ENCODE measurements around the gene PLCD1. TPM values are rescaled to one million over a fixed set of nuclear protein-coding genes. Genes with fewer than 3 reads are reported as not detected.

The PLCD1 gene
- total RNA-seq, 1 donor from 2014 or later = 6.9 TPM

- no peak overlapping the region for H3K27ac Mint-ChIP-seq
- no peak for DNase-seq (ENCODE audit: low spot score)
- no peaks in the 10 kb centered on the region for H3K27me3 Mint-ChIP-seq (ENCODE audit: low read depth)
- no peaks in the 10 kb centered on the region for H3K9me3 Mint-ChIP-seq
- H3K4me3 Mint-ChIP-seq (ENCODE audit: low read depth) = no peak overlapping the region
- intact Hi-C loops (cut with micrococcal nuclease) = no loop called here
- H3K36me3 Mint-ChIP-seq (ENCODE audit: low read depth) = peaks cover 17% of the 10 kb centered on the region
- peaks cover 11% of the 10 kb centered on the region for H3K4me1 Mint-ChIP-seq (ENCODE audit: low read depth)
These were observed 9.1 kb downstream of the PLCD1 start for GRCh38 chr3:38020342-38020726.

- Mint-ChIP-seq H3K27me3 (ENCODE audit: low read depth) (no peaks in the 10 kb centered on the region), H3K36me3 (ENCODE audit: low read depth) (peaks cover 22% of the 10 kb centered on the region), H3K4me3 (ENCODE audit: low read depth) (no peak overlapping the region), H3K4me1 (ENCODE audit: low read depth) (peaks cover 11% of the 10 kb centered on the region), H3K9me3 (no peaks in the 10 kb centered on the region), H3K27ac (no peak overlapping the region)
- intact Hi-C loops (cut with micrococcal nuclease) = no loop called here
- no peak for DNase-seq (ENCODE audit: low spot score)
These were observed 9.6 kb downstream of the PLCD1 start for GRCh38 chr3:38019658-38020341.

- H3K27ac Mint-ChIP-seq = no peak overlapping the region
- H3K9me3 Mint-ChIP-seq = no peaks in the 10 kb centered on the region
- H3K36me3 Mint-ChIP-seq (ENCODE audit: low read depth) = peaks cover 27% of the 10 kb centered on the region
- H3K27me3 Mint-ChIP-seq (ENCODE audit: low read depth) = no peaks in the 10 kb centered on the region
- no peak for DNase-seq (ENCODE audit: low spot score)
- peaks cover 8% of the 10 kb centered on the region for H3K4me1 Mint-ChIP-seq (ENCODE audit: low read depth)
- no peak overlapping the region for H3K4me3 Mint-ChIP-seq (ENCODE audit: low read depth)
- intact Hi-C loops (cut with micrococcal nuclease) = no loop called here
These were observed 10.9 kb downstream of the PLCD1 start for GRCh38 chr3:38018296-38019266.

GRCh38 chr3:38017445-38018295 lies 11.8 kb downstream of the PLCD1 start:
- Mint-ChIP-seq H3K36me3 (ENCODE audit: low read depth) (peaks cover 27% of the 10 kb centered on the region), H3K4me3 (ENCODE audit: low read depth) (no peak overlapping the region), H3K27me3 (ENCODE audit: low read depth) (no peaks in the 10 kb centered on the region), H3K9me3 (no peaks in the 10 kb centered on the region), H3K27ac (no peak overlapping the region), H3K4me1 (ENCODE audit: low read depth) (peaks cover 3% of the 10 kb centered on the region)
- no peak for DNase-seq (ENCODE audit: low spot score)
- intact Hi-C loops (cut with micrococcal nuclease) = no loop called here

- DNase-seq (ENCODE audit: low spot score) = no peak
- H3K36me3 Mint-ChIP-seq (ENCODE audit: low read depth) = peaks cover 27% of the 10 kb centered on the region
These were observed 12.5 kb downstream of the PLCD1 start for GRCh38 chr3:38016847-38017444.

GRCh38 chr3:38016410-38016809 lies 13.0 kb downstream of the PLCD1 start:
- peaks cover 27% of the 10 kb centered on the region for H3K36me3 Mint-ChIP-seq (ENCODE audit: low read depth)
- H3K27me3 Mint-ChIP-seq (ENCODE audit: low read depth) = no peaks in the 10 kb centered on the region
- H3K4me3 Mint-ChIP-seq (ENCODE audit: low read depth) = no peak overlapping the region
- H3K4me1 Mint-ChIP-seq (ENCODE audit: low read depth) = peaks cover 3% of the 10 kb centered on the region
- intact Hi-C loops (cut with micrococcal nuclease) = no loop called here
- no peaks in the 10 kb centered on the region for H3K9me3 Mint-ChIP-seq
- no peak overlapping the region for H3K27ac Mint-ChIP-seq
- DNase-seq (ENCODE audit: low spot score) = no peak

More at GRCh38 chr3:38016847-38017444, 12.5 kb downstream of the PLCD1 start:
- Mint-ChIP-seq H3K27me3 (ENCODE audit: low read depth) (no peaks in the 10 kb centered on the region), H3K9me3 (no peaks in the 10 kb centered on the region), H3K27ac (no peak overlapping the region), H3K4me1 (ENCODE audit: low read depth) (peaks cover 3% of the 10 kb centered on the region), H3K4me3 (ENCODE audit: low read depth) (no peak overlapping the region)
- intact Hi-C loops (cut with micrococcal nuclease) = no loop called here

- Mint-ChIP-seq H3K9me3 (no peaks in the 10 kb centered on the region), H3K27me3 (ENCODE audit: low read depth) (no peaks in the 10 kb centered on the region), H3K27ac (no peak overlapping the region), H3K4me1 (ENCODE audit: low read depth) (peaks cover 2% of the 10 kb centered on the region), H3K4me3 (ENCODE audit: low read depth) (no peak overlapping the region), H3K36me3 (ENCODE audit: low read depth) (peaks cover 27% of the 10 kb centered on the region)
- no peak for DNase-seq (ENCODE audit: low spot score)
- intact Hi-C loops (cut with micrococcal nuclease) = no loop called here
These were observed 13.5 kb downstream of the PLCD1 start for GRCh38 chr3:38015984-38016383.

- Mint-ChIP-seq H3K27me3 (ENCODE audit: low read depth) (no peaks in the 10 kb centered on the region), H3K9me3 (no peaks in the 10 kb centered on the region), H3K36me3 (ENCODE audit: low read depth) (peaks cover 27% of the 10 kb centered on the region), H3K4me1 (ENCODE audit: low read depth) (no peaks in the 10 kb centered on the region), H3K4me3 (ENCODE audit: low read depth) (no peak overlapping the region), H3K27ac (no peak overlapping the region)
- DNase-seq (ENCODE audit: low spot score) = no peak
- intact Hi-C loops (cut with micrococcal nuclease) = no loop called here
These were observed 14.0 kb downstream of the PLCD1 start for GRCh38 chr3:38015485-38015884.

GRCh38 chr3:38011111-38011510 lies 18.3 kb downstream of the PLCD1 start:
- Mint-ChIP-seq H3K9me3 (no peaks in the 10 kb centered on the region), H3K27ac (no peak overlapping the region), H3K36me3 (ENCODE audit: low read depth) (peaks cover 21% of the 10 kb centered on the region), H3K4me3 (ENCODE audit: low read depth) (no peak overlapping the region), H3K27me3 (ENCODE audit: low read depth) (no peaks in the 10 kb centered on the region), H3K4me1 (ENCODE audit: low read depth) (no peaks in the 10 kb centered on the region)
- intact Hi-C loops (cut with micrococcal nuclease) = no loop called here
- no peak for DNase-seq (ENCODE audit: low spot score)

- H3K4me1 Mint-ChIP-seq (ENCODE audit: low read depth) = no peaks in the 10 kb centered on the region
These were observed 19.4 kb downstream of the PLCD1 start for GRCh38 chr3:38009807-38010591.

GRCh38 chr3:38008971-38009580 lies 20.4 kb downstream of the PLCD1 start:
- no peak for DNase-seq (ENCODE audit: low spot score)
- Mint-ChIP-seq H3K4me3 (ENCODE audit: low read depth) (no peak overlapping the region), H3K9me3 (no peaks in the 10 kb centered on the region), H3K36me3 (ENCODE audit: low read depth) (peaks cover 18% of the 10 kb centered on the region), H3K27me3 (ENCODE audit: low read depth) (no peaks in the 10 kb centered on the region), H3K4me1 (ENCODE audit: low read depth) (peaks cover 8% of the 10 kb centered on the region), H3K27ac (no peak overlapping the region)
- intact Hi-C loops (cut with micrococcal nuclease) = no loop called here

More at GRCh38 chr3:38009807-38010591, 19.4 kb downstream of the PLCD1 start:
- no peaks in the 10 kb centered on the region for H3K9me3 Mint-ChIP-seq
- H3K27me3 Mint-ChIP-seq (ENCODE audit: low read depth) = no peaks in the 10 kb centered on the region
- DNase-seq (ENCODE audit: low spot score) = no peak
- intact Hi-C loops (cut with micrococcal nuclease) = no loop called here
- no peak overlapping the region for H3K27ac Mint-ChIP-seq
- H3K36me3 Mint-ChIP-seq (ENCODE audit: low read depth) = peaks cover 17% of the 10 kb centered on the region
- H3K4me3 Mint-ChIP-seq (ENCODE audit: low read depth) = no peak overlapping the region
